Heart left ventricle (tissue), 16 donors: ENCODE results near the gene MRPL50. TPM values are rescaled to one million over a fixed set of nuclear protein-coding genes. Genes with fewer than 3 reads are reported as not detected.

Source experiments
- ATAC-seq, 4 donors: fragments of 200-7000 bp; cut with Tn5 transposase; one replicate each; pipeline ENCODE4 v1.9.1; 2020 to 2022; ENCODE audit warnings: moderate library complexity in 4 of 4, mild to moderate bottlenecking in 3 of 4, moderate number of reproducible peaks in 1 of 4
- DNase-seq, 5 donors: peaks; one replicate each; pipeline ENCODE4 v3.0.0-alpha.2; 2020
- H3K27ac ChIP-seq, 12 donors: fragments of 200-600 bp; sonication (generic) in 4 of 12; one replicate each; pipeline versions ENCODE4 v1.5.0 to v1.8.0; 2016 to 2022; ENCODE audit warnings: mild to moderate bottlenecking in 2 of 12
- H3K27me3 ChIP-seq, 9 donors: fragments of 200-600 bp; sonication (generic) in 2 of 9; one replicate each; pipeline versions ENCODE4 v1.5.1 to v1.8.0; 2016 to 2022; ENCODE audit warnings: mild to moderate bottlenecking in 3 of 9
- H3K36me3 ChIP-seq, 9 donors: fragments of 200-600 bp; sonication (generic) in 2 of 9; one replicate each; pipeline versions ENCODE4 v1.5.0 to v1.8.0; 2018 to 2022; ENCODE audit warnings: mild to moderate bottlenecking in 2 of 9
- H3K4me1 ChIP-seq, 12 donors: fragments of 200-600 bp; sonication (generic) in 4 of 12; one replicate each; pipeline versions ENCODE4 v1.5.0 to v1.8.0; 2016 to 2022; ENCODE audit warnings: mild to moderate bottlenecking in 3 of 12
- H3K4me3 ChIP-seq, 12 donors: fragments of 200-600 bp; sonication (generic) in 4 of 12; one replicate each; pipeline versions ENCODE4 v1.5.0 to v1.8.0; 2017 to 2022; ENCODE audit warnings: mild to moderate bottlenecking in 9 of 12, moderate library complexity in 4 of 12
- H3K9me3 ChIP-seq, 12 donors: fragments of 200-600 bp; sonication (generic) in 4 of 12; one replicate each; pipeline versions ENCODE4 v1.5.0 to v1.8.0; 2016 to 2022; ENCODE audit warnings: mild to moderate bottlenecking in 1 of 12
- POLR2A ChIP-seq, 2 donors: fragments of 450-650 bp; IDR thresholded peaks; one replicate each; pipeline ENCODE4 v1.6.1; 2017; ENCODE audit warnings: antibody characterized with exemption in 2 of 2, mild to moderate bottlenecking in 2 of 2, moderate library complexity in 2 of 2
- WGBS, 4 donors: extraction: QIAGEN DNeasy Blood & Tissue Kit in 2 of 4; methylation state at CpG; one replicate each; pipeline versions ENCODE4 v1.1.5 to v1.1.7; 2013 to 2018; 5-methylcytosine and 5-hydroxymethylcytosine counted together
- intact Hi-C, 10 donors: fragments of 100-400 bp; cut with DNase I; formaldehyde crosslinking; loops; one replicate each; pipeline versions ENCODE4 v1.11.1 to v1.14.2; 2022
- polyA plus RNA-seq, 2 donors: library from polyadenylated mRNA; stranded (reverse); fragments of 200-250 nt; gene quantifications; one replicate each; pipeline ENCODE4 v1.2.3, GENCODE V29; 2013
- total RNA-seq, 9 donors: library from RNA; depleted of rRNA in 2 of 9; stranded (reverse); fragments of >200 nt in 2 of 9; fragmentation: NEBNext Ultra II Directional in 3 of 9; extraction: Animal tissue kit (Norgen Biotek cat#: 25700) in 3 of 9; gene quantifications; one replicate each; pipeline versions ENCODE4 v1.1.0 to v1.2.4, GENCODE V29; 2016 to 2023
- TF ChIP-seq, protein P1 (sequence below), 12 donors: fragments of 200-600 bp; sonication (generic) in 4 of 12; IDR thresholded peaks; one replicate each; pipeline versions ENCODE4 v1.5.0 to v1.8.0; 2018 to 2022; ENCODE audit warnings: antibody characterized with exemption in 12 of 12, mild to moderate bottlenecking in 5 of 12
- donor health status: ischemic (EF 13 %, LVEDD 7.1; RV severe dilation, severe dysfunction).
- donor health status: healthy with polysubstance abuse.
- donor health status: DM: no; HTN: yes; CAD: no.
- donor health status: DM: no; HTN: no; CAD: no.
- donor health status: ischemic (EF 25% LVEDD 6.9; RV normal size, moderate dysfunction).
- donor health status: ischemic (EF 25% LVEDD 5.7; RV mildly dilated, moderate dysfunction).
- donor health status: healthy.
- donor health status: DM: yes; HTN: yes; CAD: no.
- donor health status: ischemic (EF 35%, LVEDD 5.7; RV mildly dilated, moderate dysfunction).
- donor health status: nonischemic (EF 11% LVEDD 7.7; RV severe dilation, severe dysfunction).
- donor health status: DM: yes; HTN: yes; CAD: no.
- donor health status: PGD.
- donor health status: ischemic (EF 29% LVEDD 5.4; RV normal size, mild dysfunction).
- donor health status: nonischemic (EF 23%, LVEDD 6.1; RV moderate dilation, normal function).

The MRPL50 gene
- total and polyA plus RNA-seq, 11 donors: 12.3 to 18.3 (median 15.4) TPM

GRCh38 chr9:101419863-101420262, 21.4 kb upstream of the MRPL50 start:
- Histone ChIP-seq H3K9me3 (peaks cover 0 to 50% (median 4%) of the 10 kb centered on the region in 12 donors), H3K27me3 (no peaks in the 10 kb centered on the region), H3K27ac (no peak overlapping the region), H3K4me3 (no peak overlapping the region), H3K36me3 (peaks cover 0 to 6% (median 0%) of the 10 kb centered on the region in 9 donors), H3K4me1 (peaks cover 0 to 13% (median 0%) of the 10 kb centered on the region in 12 donors)
- no peak for DNase-seq
- intact Hi-C loops: no loop called here
- 53 to 64% (median 56%) methylated on average over 2 of the region's 2 CpGs for WGBS, 4 donors
- no peak for TF ChIP-seq POLR2A (IDR thresholded peaks at IDR 0.05)
- TF ChIP-seq, protein P1, sequence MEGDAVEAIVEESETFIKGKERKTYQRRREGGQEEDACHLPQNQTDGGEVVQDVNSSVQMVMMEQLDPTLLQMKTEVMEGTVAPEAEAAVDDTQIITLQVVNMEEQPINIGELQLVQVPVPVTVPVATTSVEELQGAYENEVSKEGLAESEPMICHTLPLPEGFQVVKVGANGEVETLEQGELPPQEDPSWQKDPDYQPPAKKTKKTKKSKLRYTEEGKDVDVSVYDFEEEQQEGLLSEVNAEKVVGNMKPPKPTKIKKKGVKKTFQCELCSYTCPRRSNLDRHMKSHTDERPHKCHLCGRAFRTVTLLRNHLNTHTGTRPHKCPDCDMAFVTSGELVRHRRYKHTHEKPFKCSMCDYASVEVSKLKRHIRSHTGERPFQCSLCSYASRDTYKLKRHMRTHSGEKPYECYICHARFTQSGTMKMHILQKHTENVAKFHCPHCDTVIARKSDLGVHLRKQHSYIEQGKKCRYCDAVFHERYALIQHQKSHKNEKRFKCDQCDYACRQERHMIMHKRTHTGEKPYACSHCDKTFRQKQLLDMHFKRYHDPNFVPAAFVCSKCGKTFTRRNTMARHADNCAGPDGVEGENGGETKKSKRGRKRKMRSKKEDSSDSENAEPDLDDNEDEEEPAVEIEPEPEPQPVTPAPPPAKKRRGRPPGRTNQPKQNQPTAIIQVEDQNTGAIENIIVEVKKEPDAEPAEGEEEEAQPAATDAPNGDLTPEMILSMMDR (IDR thresholded peaks at IDR 0.05): no peak
- peak in 2 of 4 donors; percentile 58 to 63 for ATAC-seq

GRCh38 chr9:101418518-101419430, 20.4 kb upstream of the MRPL50 start:
- H3K27me3 ChIP-seq: no peaks in the 10 kb centered on the region
- intact Hi-C loops: no loop called here
- H3K27ac ChIP-seq: peak overlapping the region in 3 of 12 donors; percentile 6 to 15 (median 14)
- peaks cover 0 to 13% (median 0%) of the 10 kb centered on the region in 12 donors for H3K4me1 ChIP-seq
- peaks cover 0 to 61% (median 13%) of the 10 kb centered on the region in 12 donors for H3K9me3 ChIP-seq
- ATAC-seq (peak in 1 of 4 donors; percentile 33), DNase-seq (no peak)
- 59 to 61% (median 60%) methylated on average over 7 of the region's 7 CpGs for WGBS, 4 donors
- TF ChIP-seq, protein P1 (IDR thresholded peaks at IDR 0.05): no peak
- TF ChIP-seq POLR2A (IDR thresholded peaks at IDR 0.05): no peak
- peaks cover 0 to 10% (median 0%) of the 10 kb centered on the region in 9 donors for H3K36me3 ChIP-seq
- no peak overlapping the region for H3K4me3 ChIP-seq

- Histone ChIP-seq H3K36me3 (peaks cover 0 to 10% (median 0%) of the 10 kb centered on the region in 9 donors), H3K27me3 (no peaks in the 10 kb centered on the region), H3K4me1 (peaks cover 0 to 13% (median 0%) of the 10 kb centered on the region in 12 donors), H3K9me3 (peaks cover 0 to 69% (median 21%) of the 10 kb centered on the region in 12 donors), H3K27ac (no peak overlapping the region), H3K4me3 (no peak overlapping the region)
- TF ChIP-seq, protein P1 (IDR thresholded peaks at IDR 0.05): no peak
- no peak for TF ChIP-seq POLR2A (IDR thresholded peaks at IDR 0.05)
- DNase-seq: no peak
- ATAC-seq: no peak
- intact Hi-C loops: no loop called here
Observed at GRCh38 chr9:101417977-101418376, 19.6 kb upstream of the MRPL50 start.

GRCh38 chr9:101417389-101417788, 19.0 kb upstream of the MRPL50 start:
- peaks cover 0 to 14% (median 0%) of the 10 kb centered on the region in 9 donors for H3K36me3 ChIP-seq
- intact Hi-C loops: no loop called here
- peaks cover 0 to 74% (median 26%) of the 10 kb centered on the region in 12 donors for H3K9me3 ChIP-seq
- H3K27ac ChIP-seq: no peak overlapping the region
- ATAC-seq: no peak
- no peak overlapping the region for H3K4me3 ChIP-seq
- TF ChIP-seq POLR2A (IDR thresholded peaks at IDR 0.05): no peak
- TF ChIP-seq, protein P1 (IDR thresholded peaks at IDR 0.05): no peak
- H3K4me1 ChIP-seq: peaks cover 0 to 13% (median 0%) of the 10 kb centered on the region in 12 donors
- DNase-seq: no peak
- H3K27me3 ChIP-seq: no peaks in the 10 kb centered on the region
